Breast epithelium (tissue), 4 donors: ENCODE results near the gene EN1. TPM values are rescaled to one million over a fixed set of nuclear protein-coding genes. Genes with fewer than 3 reads are reported as not detected.

ENCODE experiments used
- DNase-seq, 2 donors: peaks; one replicate each; pipeline ENCODE4 v3.0.0-alpha.2; 2019; ENCODE audit warnings: low spot score in 2 of 2
- H3K27ac ChIP-seq, 2 donors: fragments of 200-600 bp; sonication (generic) in 1 of 2; one replicate each; pipeline ENCODE4 v1.5.1; 2016 to 2019; ENCODE audit warnings: mild to moderate bottlenecking in 1 of 2
- H3K27me3 ChIP-seq, 2 donors: fragments of 200-600 bp; sonication (generic) in 1 of 2; one replicate each; pipeline versions ENCODE4 v1.5.1 to v1.6.0; 2017 to 2019; ENCODE audit warnings: control low read depth in 1 of 2, mild to moderate bottlenecking in 1 of 2
- H3K36me3 ChIP-seq: fragments of 200-600 bp; one replicate; pipeline ENCODE4 v1.5.1; 2019
- H3K4me1 ChIP-seq, 2 donors: fragments of 200-600 bp; sonication (generic); one replicate each; pipeline ENCODE4 v1.5.1; 2016 to 2019; ENCODE audit warnings: control low read depth in 1 of 2
- H3K4me3 ChIP-seq, 3 donors: fragments of 200-600 bp; sonication (generic); 1 replicate in 2 of 3; 2 replicates in 1 of 3; pipeline ENCODE4 v1.5.1; 2016 to 2019; ENCODE audit warnings: mild to moderate bottlenecking in 3 of 3, moderate library complexity in 2 of 3
- H3K9me3 ChIP-seq, 2 donors: fragments of 200-600 bp; sonication (generic) in 1 of 2; one replicate each; pipeline ENCODE4 v1.5.1; 2016 to 2019; ENCODE audit warnings: control low read depth in 1 of 2
- POLR2A ChIP-seq: fragments of 450-650 bp; IDR thresholded peaks from one replicate; pipeline ENCODE4 v1.6.1; 2016; ENCODE audit warnings: antibody characterized with exemption, mild to moderate bottlenecking, moderate library complexity
- POLR2AphosphoS5 ChIP-seq, 3 donors: sonication (generic); formaldehyde crosslinking; IDR thresholded peaks; one replicate each; pipeline ENCODE4 v1.6.1; 2017; ENCODE audit warnings: antibody characterized with exemption in 3 of 3
- intact Hi-C: fragments of 100-400 bp; cut with DNase I; formaldehyde crosslinking; loops from one replicate; pipeline ENCODE4 v1.15.1; 2023; ENCODE audit warnings: low total_unique reads
- total RNA-seq, 3 donors: library from RNA; depleted of rRNA; stranded (reverse); fragments of >200 nt; gene quantifications; one replicate each; pipeline ENCODE4 v1.1.0, GENCODE V29; 2016
- TF ChIP-seq, protein P1 (sequence below), 3 donors: fragments of 450-650 bp; IDR thresholded peaks; one replicate each; pipeline ENCODE4 v1.5.1; 2016 to 2017; ENCODE audit warnings: antibody characterized with exemption in 3 of 3, mild to moderate bottlenecking in 3 of 3, moderate library complexity in 3 of 3

The EN1 gene
- total RNA-seq, 3 donors from 2014 or later, result 0.29 to 6.4 (median 1.6) TPM

DNA sequence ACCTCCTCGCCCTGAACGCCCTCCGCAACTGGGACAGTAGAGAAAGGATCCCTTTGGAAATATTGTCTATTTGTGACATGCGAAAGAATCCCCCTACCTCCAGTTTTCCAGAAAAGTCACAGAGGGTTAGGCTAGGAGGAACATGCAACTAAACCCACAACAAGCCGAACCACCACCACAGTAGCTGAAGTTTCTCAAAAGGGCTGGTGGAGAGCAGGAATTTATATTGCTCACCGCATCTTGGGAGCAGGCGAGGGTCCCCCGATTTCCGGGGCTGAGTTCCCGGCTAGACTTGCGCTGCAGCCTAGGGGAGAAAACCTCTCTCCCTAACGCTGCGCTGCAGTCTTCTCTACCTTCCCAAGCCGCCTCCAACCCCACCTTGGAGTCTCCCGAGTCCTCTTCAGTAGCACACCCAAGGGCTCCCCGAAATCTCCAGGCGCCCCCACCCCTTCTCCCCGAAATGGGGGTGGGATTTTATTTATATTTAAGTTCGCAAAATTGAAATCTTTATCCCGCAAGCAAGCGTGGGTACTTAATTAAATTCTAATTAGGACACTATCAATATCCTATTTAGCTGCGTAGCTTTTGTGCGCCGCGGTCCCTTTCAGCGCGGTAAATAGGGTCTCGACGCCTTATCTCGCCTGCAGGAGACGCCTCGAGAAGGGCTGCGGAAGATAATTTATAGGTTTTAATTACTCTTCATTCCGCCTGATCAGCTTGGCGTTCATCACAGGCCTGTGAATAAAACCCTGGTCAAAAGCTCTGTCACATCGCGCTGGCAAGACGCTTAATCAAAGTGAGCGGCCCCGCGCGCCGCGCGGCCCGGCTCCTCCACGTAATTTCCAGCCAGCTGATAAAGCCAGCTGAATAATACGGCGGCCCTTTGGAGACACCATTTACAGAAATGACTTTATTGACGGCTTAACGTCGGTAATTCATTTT lies 2.0 kb upstream of the EN1 start:
- TF ChIP-seq POLR2A, result no peak
- TF ChIP-seq, protein P1, sequence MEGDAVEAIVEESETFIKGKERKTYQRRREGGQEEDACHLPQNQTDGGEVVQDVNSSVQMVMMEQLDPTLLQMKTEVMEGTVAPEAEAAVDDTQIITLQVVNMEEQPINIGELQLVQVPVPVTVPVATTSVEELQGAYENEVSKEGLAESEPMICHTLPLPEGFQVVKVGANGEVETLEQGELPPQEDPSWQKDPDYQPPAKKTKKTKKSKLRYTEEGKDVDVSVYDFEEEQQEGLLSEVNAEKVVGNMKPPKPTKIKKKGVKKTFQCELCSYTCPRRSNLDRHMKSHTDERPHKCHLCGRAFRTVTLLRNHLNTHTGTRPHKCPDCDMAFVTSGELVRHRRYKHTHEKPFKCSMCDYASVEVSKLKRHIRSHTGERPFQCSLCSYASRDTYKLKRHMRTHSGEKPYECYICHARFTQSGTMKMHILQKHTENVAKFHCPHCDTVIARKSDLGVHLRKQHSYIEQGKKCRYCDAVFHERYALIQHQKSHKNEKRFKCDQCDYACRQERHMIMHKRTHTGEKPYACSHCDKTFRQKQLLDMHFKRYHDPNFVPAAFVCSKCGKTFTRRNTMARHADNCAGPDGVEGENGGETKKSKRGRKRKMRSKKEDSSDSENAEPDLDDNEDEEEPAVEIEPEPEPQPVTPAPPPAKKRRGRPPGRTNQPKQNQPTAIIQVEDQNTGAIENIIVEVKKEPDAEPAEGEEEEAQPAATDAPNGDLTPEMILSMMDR (IDR thresholded peaks at IDR 0.05), result no peak
- no peak for TF ChIP-seq POLR2AphosphoS5 (IDR thresholded peaks at IDR 0.05)
- Histone ChIP-seq H3K36me3 (no peaks in the 10 kb centered on the region), H3K27me3 (peaks cover 2 to 95% of the 10 kb centered on the region in 2 donors), H3K4me1 (peaks cover 0 to 5% of the 10 kb centered on the region in 2 donors), H3K9me3 (no peaks in the 10 kb centered on the region), H3K27ac (no peak overlapping the region), H3K4me3 (no peak overlapping the region)
- intact Hi-C loops, result no loop called here
- no peak for DNase-seq

DNA sequence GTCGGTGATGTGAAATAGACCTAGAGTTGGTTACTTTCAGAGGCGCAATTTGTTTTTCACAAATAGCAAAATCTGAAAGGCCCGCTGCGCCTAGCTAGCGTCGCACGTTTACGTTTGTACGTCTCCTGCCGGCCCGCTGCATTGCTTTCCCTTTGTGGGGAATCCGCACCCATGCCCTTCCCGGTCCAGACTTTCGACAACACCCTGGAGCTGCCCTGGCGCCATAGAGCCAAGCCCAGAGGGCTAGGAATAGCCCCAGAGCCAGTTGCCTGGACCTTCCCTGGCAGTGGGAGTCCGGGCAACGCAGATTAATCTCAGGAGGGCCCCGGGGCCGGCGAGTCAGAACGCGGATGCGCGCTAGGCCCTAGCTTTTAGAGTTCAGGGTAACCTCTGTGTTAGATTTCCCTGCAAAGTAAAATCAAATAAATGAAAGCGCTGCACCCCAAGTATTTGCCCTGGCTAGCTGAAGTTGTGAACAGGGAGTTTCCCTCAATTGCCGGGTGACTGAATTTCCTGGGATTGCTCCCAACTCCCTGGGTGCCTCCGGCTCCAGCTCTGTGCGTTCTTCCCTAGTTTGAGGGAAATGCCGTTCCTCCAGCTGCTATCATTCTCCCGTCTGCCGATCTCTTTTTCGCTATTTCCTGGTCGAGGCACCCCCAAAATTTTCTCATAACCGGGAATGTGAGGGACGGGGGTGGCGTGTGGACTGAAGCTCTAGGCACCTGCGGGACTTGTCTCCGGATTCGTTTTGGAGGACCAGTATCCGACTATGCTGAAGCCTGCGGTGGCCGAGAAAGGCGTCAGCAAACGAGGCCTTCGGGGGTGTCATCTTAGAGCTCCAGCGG lies 1.2 kb upstream of the EN1 start:
- intact Hi-C loops, result no loop called here
- H3K4me3 ChIP-seq, result peak overlapping the region; percentile 52 to 63 (median 58)
- DNase-seq, result no peak

DNA sequence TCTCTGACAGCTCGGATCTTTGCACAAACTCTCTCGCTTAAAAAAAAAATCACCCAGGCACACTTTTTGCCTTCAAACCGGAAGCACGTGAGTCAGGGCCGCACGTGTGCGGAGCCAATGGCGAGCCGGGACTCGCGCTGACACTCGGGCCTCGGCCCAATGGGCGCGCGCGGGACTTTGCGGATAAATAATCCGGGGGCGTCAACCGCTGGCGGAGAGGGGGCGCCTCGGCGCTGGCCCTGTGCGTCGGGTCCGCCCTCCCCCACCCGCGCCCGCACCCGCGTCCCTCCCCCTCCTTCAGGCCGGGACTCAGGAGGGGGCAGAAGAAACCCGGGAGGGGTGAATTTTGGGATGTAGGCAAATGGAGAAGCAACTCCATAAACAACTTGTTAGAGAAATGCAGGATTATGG lies 319 bp upstream of the EN1 start:
- peak overlapping the region; percentile 52 to 63 (median 58) for H3K4me3 ChIP-seq
- no peaks in the 10 kb centered on the region for H3K9me3 ChIP-seq
- H3K4me1 ChIP-seq, result peaks cover 0 to 8% of the 10 kb centered on the region in 2 donors
- peaks cover 2 to 95% of the 10 kb centered on the region in 2 donors for H3K27me3 ChIP-seq
- TF ChIP-seq POLR2AphosphoS5 (IDR thresholded peaks at IDR 0.05), result peak in 1 of 3 donors; percentile 35
- TF ChIP-seq, protein P1 (IDR thresholded peaks at IDR 0.05), result no peak
- TF ChIP-seq POLR2A, result no peak
- H3K36me3 ChIP-seq, result no peaks in the 10 kb centered on the region
- DNase-seq, result no peak
- intact Hi-C loops, result no loop called here
- H3K27ac ChIP-seq, result no peak overlapping the region

More for the DNA sequence above, 1.2 kb upstream of the EN1 start:
- no peak overlapping the region for H3K27ac ChIP-seq
- H3K9me3 ChIP-seq, result no peaks in the 10 kb centered on the region
- H3K4me1 ChIP-seq, result peaks cover 0 to 5% of the 10 kb centered on the region in 2 donors
- TF ChIP-seq POLR2AphosphoS5 (IDR thresholded peaks at IDR 0.05), result no peak
- TF ChIP-seq POLR2A, result no peak
- TF ChIP-seq, protein P1 (IDR thresholded peaks at IDR 0.05), result no peak
- H3K27me3 ChIP-seq, result peaks cover 2 to 95% of the 10 kb centered on the region in 2 donors
- H3K36me3 ChIP-seq, result no peaks in the 10 kb centered on the region

DNA sequence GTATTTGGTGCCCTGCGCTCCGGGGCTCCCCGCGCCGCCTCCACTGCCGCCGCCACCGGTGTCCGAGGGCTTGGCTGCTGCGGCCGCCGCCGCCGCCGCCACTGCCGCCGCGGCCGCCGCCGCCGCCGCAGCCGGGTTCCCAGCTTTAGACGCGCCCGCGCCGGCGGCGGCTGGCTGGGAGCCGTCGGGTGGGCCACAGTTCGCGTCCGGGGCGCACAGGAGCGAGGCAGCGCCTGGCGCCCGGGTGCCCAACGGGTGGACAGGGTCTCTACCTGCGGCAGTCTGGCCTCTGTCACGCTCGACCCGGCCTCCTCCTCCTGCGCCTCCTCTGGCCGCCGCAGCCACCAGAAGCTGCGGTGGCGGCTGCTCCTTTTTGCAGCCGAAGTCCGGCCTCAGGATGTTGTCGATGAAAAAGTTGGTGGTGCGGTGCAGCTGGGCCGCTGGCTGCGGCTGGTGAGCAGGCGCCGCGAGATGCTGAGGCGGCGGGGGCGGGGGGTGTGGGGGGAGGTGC lies 951 bp downstream of the EN1 start:
- Histone ChIP-seq H3K36me3 (no peaks in the 10 kb centered on the region), H3K27me3 (peaks cover 2 to 95% of the 10 kb centered on the region in 2 donors), H3K4me3 (peak overlapping the region; percentile 52 to 63 (median 58)), H3K27ac (peak overlapping the region in 1 of 2 donors; percentile 71), H3K9me3 (no peaks in the 10 kb centered on the region), H3K4me1 (peaks cover 0 to 11% of the 10 kb centered on the region in 2 donors)
- no peak for TF ChIP-seq POLR2AphosphoS5 (IDR thresholded peaks at IDR 0.05)
- TF ChIP-seq, protein P1 (IDR thresholded peaks at IDR 0.05), result no peak
- no peak for TF ChIP-seq POLR2A
- no peak for DNase-seq
- intact Hi-C loops, result no loop called here
